Measurements from ENCODE around the gene SLC22A23. TPM values are rescaled to one million over a fixed set of nuclear protein-coding genes. Genes with fewer than 3 reads are reported as not detected.

The SLC22A23 gene
- total and polyA plus RNA-seq, 2 donors (not counting 1 experiment from before 2014, with no cell fraction given): 0.18 to 1.4 TPM

GRCh38 chr6:3292431-3293197 lies 164.2 kb downstream of the SLC22A23 start:
- Histone ChIP-seq H2AFZ (ENCODE audit: insufficient read depth, low read depth, low read length, poor library complexity, severe bottlenecking) (no peak overlapping the region), H3K79me2 (ENCODE audit: control insufficient read depth, insufficient read depth, low read length) (no peaks in the 10 kb centered on the region), H3K4me1 (ENCODE audit: control insufficient read depth in 2 of 2, insufficient read depth in 2 of 2, low read length in 2 of 2) (no peaks in the 10 kb centered on the region), H3K4me2 (replicated peaks; ENCODE audit: low read depth, low read length, poor library complexity, severe bottlenecking) (no peak overlapping the region), H3K36me3 (replicated peaks in 1 of 2; ENCODE audit: control extremely low read depth in 1 of 2, control insufficient read depth in 1 of 2, extremely low read depth in 1 of 2, insufficient read depth in 2 of 2, low read length in 1 of 2) (no peaks in the 10 kb centered on the region), H4K20me1 (ENCODE audit: control insufficient read depth, insufficient read depth, low read length, poor library complexity, severe bottlenecking) (no peaks in the 10 kb centered on the region), H3K4me3 (ENCODE audit: control extremely low read depth in 1 of 5, extremely low read depth in 1 of 5, insufficient read depth in 1 of 5, low read depth in 2 of 5, low read length in 4 of 5) (no peak overlapping the region), H3K27ac (ENCODE audit: low read length in 2 of 2) (no peak overlapping the region), H3K27me3 (replicated peaks in 1 of 4; ENCODE audit: control extremely low read depth in 1 of 4, control insufficient read depth in 3 of 4, insufficient read depth in 4 of 4, low read length in 3 of 4) (peaks cover 0 to 11% (median 0%) of the 10 kb centered on the region in 4 experiments), H3K9me3 (ENCODE audit: control extremely low read depth in 1 of 3, control insufficient read depth in 2 of 3, insufficient read depth in 1 of 3, low read length in 2 of 3) (no peaks in the 10 kb centered on the region), H3K9ac (ENCODE audit: low read length) (no peak overlapping the region)
- WGBS (ENCODE audit: insufficient coverage): 93% methylated on average over 32 of the region's 32 CpGs
- ChIA-PET POLR2A (no interaction called here), CTCF (interaction anchor here (1.7 kb wide), 1 partner anchor 13 kb away, joined by 3 read pairs; no protein-coding TSS in a partner anchor)
- intact Hi-C loops (cut with micrococcal nuclease): no loop called here
- Mint-ChIP-seq H3K27me3 (peaks cover 17% of the 10 kb centered on the region), H3K4me3 (no peak overlapping the region), H3K27ac (no peak overlapping the region), H3K9me3 (ENCODE audit: insufficient read depth) (no peaks in the 10 kb centered on the region), H3K4me1 (no peaks in the 10 kb centered on the region)
- no peak for DNase-seq
- no peak for ATAC-seq (ENCODE audit: low read depth)
- TF ChIP-seq, protein P1, sequence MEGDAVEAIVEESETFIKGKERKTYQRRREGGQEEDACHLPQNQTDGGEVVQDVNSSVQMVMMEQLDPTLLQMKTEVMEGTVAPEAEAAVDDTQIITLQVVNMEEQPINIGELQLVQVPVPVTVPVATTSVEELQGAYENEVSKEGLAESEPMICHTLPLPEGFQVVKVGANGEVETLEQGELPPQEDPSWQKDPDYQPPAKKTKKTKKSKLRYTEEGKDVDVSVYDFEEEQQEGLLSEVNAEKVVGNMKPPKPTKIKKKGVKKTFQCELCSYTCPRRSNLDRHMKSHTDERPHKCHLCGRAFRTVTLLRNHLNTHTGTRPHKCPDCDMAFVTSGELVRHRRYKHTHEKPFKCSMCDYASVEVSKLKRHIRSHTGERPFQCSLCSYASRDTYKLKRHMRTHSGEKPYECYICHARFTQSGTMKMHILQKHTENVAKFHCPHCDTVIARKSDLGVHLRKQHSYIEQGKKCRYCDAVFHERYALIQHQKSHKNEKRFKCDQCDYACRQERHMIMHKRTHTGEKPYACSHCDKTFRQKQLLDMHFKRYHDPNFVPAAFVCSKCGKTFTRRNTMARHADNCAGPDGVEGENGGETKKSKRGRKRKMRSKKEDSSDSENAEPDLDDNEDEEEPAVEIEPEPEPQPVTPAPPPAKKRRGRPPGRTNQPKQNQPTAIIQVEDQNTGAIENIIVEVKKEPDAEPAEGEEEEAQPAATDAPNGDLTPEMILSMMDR (IDR thresholded peaks at IDR 0.05): no peak
- no peak for TF ChIP-seq EZH2 (IDR thresholded peaks at IDR 0.05; ENCODE audit: borderline replicate concordance, insufficient read depth, low read depth, low read length, poor library complexity, severe bottlenecking)

- peaks cover 11% of the 10 kb centered on the region for H3K27me3 Mint-ChIP-seq
- H3K4me1 Mint-ChIP-seq: no peaks in the 10 kb centered on the region
- ATAC-seq (ENCODE audit: low read depth) (no peak), DNase-seq (no peak)
- H3K4me3 Mint-ChIP-seq: no peak overlapping the region
- Histone ChIP-seq H3K27ac (ENCODE audit: low read length in 2 of 2) (no peak overlapping the region), H3K4me1 (ENCODE audit: control insufficient read depth in 2 of 2, insufficient read depth in 2 of 2, low read length in 2 of 2) (no peaks in the 10 kb centered on the region), H2AFZ (ENCODE audit: insufficient read depth, low read depth, low read length, poor library complexity, severe bottlenecking) (no peak overlapping the region), H3K79me2 (ENCODE audit: control insufficient read depth, insufficient read depth, low read length) (no peaks in the 10 kb centered on the region), H3K4me2 (replicated peaks; ENCODE audit: low read depth, low read length, poor library complexity, severe bottlenecking) (no peak overlapping the region), H3K9ac (ENCODE audit: low read length) (no peak overlapping the region), H3K36me3 (replicated peaks in 1 of 2; ENCODE audit: control extremely low read depth in 1 of 2, control insufficient read depth in 1 of 2, extremely low read depth in 1 of 2, insufficient read depth in 2 of 2, low read length in 1 of 2) (no peaks in the 10 kb centered on the region), H4K20me1 (ENCODE audit: control insufficient read depth, insufficient read depth, low read length, poor library complexity, severe bottlenecking) (no peaks in the 10 kb centered on the region), H3K27me3 (replicated peaks in 1 of 4; ENCODE audit: control extremely low read depth in 1 of 4, control insufficient read depth in 3 of 4, insufficient read depth in 4 of 4, low read length in 3 of 4) (peaks cover 0 to 7% (median 0%) of the 10 kb centered on the region in 4 experiments), H3K9me3 (ENCODE audit: control extremely low read depth in 1 of 3, control insufficient read depth in 2 of 3, insufficient read depth in 1 of 3, low read length in 2 of 3) (no peaks in the 10 kb centered on the region), H3K4me3 (ENCODE audit: control extremely low read depth in 1 of 5, extremely low read depth in 1 of 5, insufficient read depth in 1 of 5, low read depth in 2 of 5, low read length in 4 of 5) (no peak overlapping the region)
- POLR2A ChIA-PET: no interaction called here
- CTCF ChIA-PET: interaction anchor here (1.3 to 3.6 kb wide), 2 partner anchors 11 to 440 kb away, joined by 3 to 18 read pairs; no protein-coding TSS in a partner anchor
- TF ChIP-seq EZH2 (IDR thresholded peaks at IDR 0.05; ENCODE audit: borderline replicate concordance, insufficient read depth, low read depth, low read length, poor library complexity, severe bottlenecking): no peak
- TF ChIP-seq, protein P1 (IDR thresholded peaks at IDR 0.05): no peak
- 94% methylated on average over 7 of the region's 7 CpGs for WGBS (ENCODE audit: insufficient coverage)
- H3K27ac Mint-ChIP-seq: no peak overlapping the region
- intact Hi-C loops (cut with micrococcal nuclease): no loop called here
- no peaks in the 10 kb centered on the region for H3K9me3 Mint-ChIP-seq (ENCODE audit: insufficient read depth)
Measured at GRCh38 chr6:3291987-3292386, 164.9 kb downstream of the SLC22A23 start.
